HepG2 (cell line): Measurements from ENCODE around the gene HACE1. TPM values are rescaled to one million over a fixed set of nuclear protein-coding genes. Genes with fewer than 3 reads are reported as not detected.
A peak's percentile ranks its signal among the peaks of the same experiment; 100 is the strongest.

ENCODE experiments used
- BCL6 ChIP-seq: IDR thresholded peaks from 2 replicates; pipeline ENCODE4 v1.6.1; 2016; ENCODE audit warnings: missing genetic modification reagents, missing compliant biosample characterization
- CBX5 ChIP-seq: sonication (generic); formaldehyde crosslinking; IDR thresholded peaks from 2 replicates; pipeline ENCODE4 v1.4.0; 2020; ENCODE audit warnings: missing genetic modification reagents, borderline replicate concordance
- CEBPG ChIP-seq: IDR thresholded peaks from 2 replicates; pipeline ENCODE4 v1.6.1; 2016
- CREB1 ChIP-seq, 2 experiments: fragments of 450-650 bp in 1 of 2; IDR thresholded peaks; 2 replicates each; pipeline ENCODE4 v1.6.1; 2016 to 2017; ENCODE audit warnings: control low read depth in 1 of 2, mild to moderate bottlenecking in 1 of 2, missing compliant biosample characterization in 1 of 2, missing genetic modification characterization in 1 of 2
- FOXA1 ChIP-seq, 2 experiments: fragments of 450-650 bp in 1 of 2; sonication (generic) in 1 of 2; formaldehyde crosslinking in 1 of 2; IDR thresholded peaks; 2 replicates each; pipeline versions ENCODE4 v1.4.0 to v1.6.1; 2016 to 2020; ENCODE audit warnings: missing genetic modification reagents in 1 of 2
- FOXK1 ChIP-seq: sonication (generic); formaldehyde crosslinking; IDR thresholded peaks from 2 replicates; pipeline ENCODE4 v1.4.0; 2020; ENCODE audit warnings: low read depth, missing genetic modification reagents, borderline replicate concordance
- FOXK2 ChIP-seq: fragments of 450-650 bp; IDR thresholded peaks from 2 replicates; pipeline ENCODE4 v1.6.1; 2016
- HHEX ChIP-seq: IDR thresholded peaks from 2 replicates; pipeline ENCODE4 v1.6.1; 2016; ENCODE audit warnings: control low read depth
- HMG20A ChIP-seq: IDR thresholded peaks from 2 replicates; pipeline ENCODE4 v1.6.1; 2016; ENCODE audit warnings: borderline replicate concordance
- KAT7 ChIP-seq: IDR thresholded peaks from 2 replicates; pipeline ENCODE4 v1.6.1; 2018; ENCODE audit warnings: borderline replicate concordance, missing compliant biosample characterization
- MXI1 ChIP-seq: IDR thresholded peaks from 3 replicates; pipeline ENCODE4 v1.6.1; 2012; ENCODE audit warnings: low read depth, low read length, inconsistent platforms, borderline replicate concordance
- NR2F6 ChIP-seq, 2 experiments: IDR thresholded peaks; 2 replicates each; pipeline ENCODE4 v1.6.1; 2016; ENCODE audit warnings: antibody characterized with exemption in 1 of 2, mild to moderate bottlenecking in 1 of 2
- PCBP1 ChIP-seq: fragments of 200-400 bp; formaldehyde crosslinking; IDR thresholded peaks from 2 replicates; pipeline ENCODE4 v1.6.1; 2017; ENCODE audit warnings: mild to moderate bottlenecking, low read depth, low read length, borderline replicate concordance
- POLR2AphosphoS2 ChIP-seq: IDR thresholded peaks from 2 replicates; pipeline ENCODE4 v1.6.1; 2011; ENCODE audit warnings: low read depth, low read length, improper control_type of control experiment
- PTBP1 ChIP-seq: fragments of 200-400 bp; formaldehyde crosslinking; IDR thresholded peaks from 2 replicates; pipeline ENCODE4 v1.6.1; 2018; ENCODE audit warnings: low read length, low read depth; ENCODE audit not compliant: poor library complexity, severe bottlenecking
- RARA ChIP-seq: IDR thresholded peaks from 2 replicates; pipeline ENCODE4 v1.6.1; 2016; ENCODE audit warnings: missing genetic modification reagents, missing compliant biosample characterization
- SAP130 ChIP-seq: IDR thresholded peaks from 2 replicates; pipeline ENCODE4 v1.6.1; 2016; ENCODE audit warnings: low read depth
- SMAD3 ChIP-seq: sonication (generic); formaldehyde crosslinking; IDR thresholded peaks from 2 replicates; pipeline ENCODE4 v1.4.0; 2020; ENCODE audit warnings: missing genetic modification reagents
- TBX3 ChIP-seq: fragments of 450-650 bp; IDR thresholded peaks from 2 replicates; pipeline ENCODE4 v1.6.1; 2017; ENCODE audit warnings: antibody characterized with exemption, mild to moderate bottlenecking, inconsistent platforms, borderline replicate concordance
- ZBTB7B ChIP-seq: sonication (generic); formaldehyde crosslinking; IDR thresholded peaks from 2 replicates; pipeline ENCODE4 v1.4.0; 2020; ENCODE audit warnings: missing genetic modification reagents
- ZNF3 ChIP-seq: IDR thresholded peaks from 2 replicates; pipeline ENCODE4 v1.7.0; 2017; ENCODE audit warnings: inconsistent platforms
- polyA plus RNA-seq, 8 experiments: library from polyadenylated mRNA; depleted of rRNA in 3 of 8; stranded (reverse) in 7 of 8; unstranded in 1 of 8; fragments of >200 nt; fragmentation: Illumina TruSeq in 4 of 8; extraction: Trizol in 4 of 8; gene quantifications; 2 replicates each; pipeline versions ENCODE4 v1.2.1 to v1.2.3, GENCODE V29; 2011 to 2016; ENCODE audit warnings: low read depth in 4 of 8, missing spikeins in 1 of 8, mixed read lengths in 1 of 8; ENCODE audit not compliant: insufficient read depth in 1 of 8
- total RNA-seq, 5 experiments: library from RNA; depleted of rRNA; stranded (reverse); fragments of >200 nt; fragmentation: Illumina TruSeq; extraction: Trizol; gene quantifications; 2 replicates each; pipeline ENCODE4 v1.2.3, GENCODE V29; 2016; ENCODE audit warnings: low read depth in 1 of 5
- TF ChIP-seq, protein P1 (sequence below): IDR thresholded peaks from 2 replicates; pipeline ENCODE4 v1.4.0; 2020; ENCODE audit warnings: mild to moderate bottlenecking, missing genetic modification reagents
- TF ChIP-seq, protein P2 (sequence below): sonication (generic); IDR thresholded peaks from 2 replicates; pipeline ENCODE4 v1.6.1; 2016; ENCODE audit warnings: low read depth, borderline replicate concordance
- TF ChIP-seq, protein P3 (sequence below): sonication (generic); formaldehyde crosslinking; conservative IDR thresholded peaks from 2 replicates; pipeline ENCODE4 v1.4.0; 2020; ENCODE audit warnings: missing genetic modification reagents
- TF ChIP-seq, protein P4 (sequence below): IDR thresholded peaks from 2 replicates; pipeline ENCODE4 v1.6.1; 2012; ENCODE audit warnings: low read depth, low read length, improper control_type of control experiment

The HACE1 gene
- total and polyA plus RNA-seq, 2 of the 13 experiments (the other 11 are each of a cell fraction or from before 2014, with no cell fraction given): 8.9 to 11.4 TPM

DNA sequence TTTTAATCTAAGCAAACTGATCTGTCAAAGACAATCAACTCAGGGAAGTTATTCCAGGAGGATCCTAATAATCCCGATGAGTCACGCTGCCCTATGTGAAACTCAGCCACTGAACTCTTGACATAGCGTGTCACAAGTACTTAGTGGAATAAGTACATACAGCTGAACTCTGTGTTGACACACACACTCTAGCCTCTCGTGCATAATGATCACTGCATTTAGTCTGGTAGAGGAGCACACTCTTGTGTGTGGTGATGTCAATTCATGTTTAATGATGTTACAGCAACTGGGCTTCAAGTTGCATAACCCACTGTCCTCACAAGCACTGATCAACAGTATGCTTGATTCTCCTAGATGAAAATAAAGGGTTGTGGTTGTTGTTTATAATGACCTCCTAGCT, 148.3 kb downstream of the HACE1 start (continued):
- TF ChIP-seq KAT7 (no peak), MXI1 (peak; percentile 23; the same call in 1 of the 3 replicates), HHEX (CRISPR knock-in tag) (peak; percentile 17; the same call in 1 of the 2 replicates), FOXK2 (0 out of 2 replicates have a peak, but pooled peaks have one; percentile 42), PCBP1 (no peak), FOXK1 (peak; percentile 32; the same call in 1 of the 2 replicates), FOXA1 (IDR thresholded peaks at IDR 0.05) (peak; percentile 83), FOXA1 (CRISPR knock-in tag; IDR thresholded peaks at IDR 0.05) (peak; percentile 91), TBX3 (peak; percentile 74), ZNF3 (CRISPR knock-in tag) (no peak), ZBTB7B (CRISPR knock-in tag) (no peak), SAP130 (peak; percentile 68), NR2F6 (IDR thresholded peaks at IDR 0.05) (no peak; the same call in 1 of the 2 replicates), NR2F6 (CRISPR knock-in tag; IDR thresholded peaks at IDR 0.05) (peak; percentile 8; the same call in 1 of the 2 replicates), CBX5 (CRISPR knock-in tag) (0 out of 2 replicates have a peak, but pooled peaks have one; percentile 28), CREB1 (IDR thresholded peaks at IDR 0.05) (peak; percentile 75), CREB1 (CRISPR knock-in tag; IDR thresholded peaks at IDR 0.05) (no peak), BCL6 (CRISPR knock-in tag) (0 out of 2 replicates have a peak, but pooled peaks have one; percentile 33), CEBPG (CRISPR knock-in tag) (peak; percentile 62), POLR2AphosphoS2 (no peak), RARA (peak; percentile 84), SMAD3 (CRISPR knock-in tag) (0 out of 2 replicates have a peak, but pooled peaks have one; percentile 26), PTBP1 (no peak), HMG20A (CRISPR knock-in tag) (peak; percentile 51; the same call in 1 of the 2 replicates)
- TF ChIP-seq, protein P1, sequence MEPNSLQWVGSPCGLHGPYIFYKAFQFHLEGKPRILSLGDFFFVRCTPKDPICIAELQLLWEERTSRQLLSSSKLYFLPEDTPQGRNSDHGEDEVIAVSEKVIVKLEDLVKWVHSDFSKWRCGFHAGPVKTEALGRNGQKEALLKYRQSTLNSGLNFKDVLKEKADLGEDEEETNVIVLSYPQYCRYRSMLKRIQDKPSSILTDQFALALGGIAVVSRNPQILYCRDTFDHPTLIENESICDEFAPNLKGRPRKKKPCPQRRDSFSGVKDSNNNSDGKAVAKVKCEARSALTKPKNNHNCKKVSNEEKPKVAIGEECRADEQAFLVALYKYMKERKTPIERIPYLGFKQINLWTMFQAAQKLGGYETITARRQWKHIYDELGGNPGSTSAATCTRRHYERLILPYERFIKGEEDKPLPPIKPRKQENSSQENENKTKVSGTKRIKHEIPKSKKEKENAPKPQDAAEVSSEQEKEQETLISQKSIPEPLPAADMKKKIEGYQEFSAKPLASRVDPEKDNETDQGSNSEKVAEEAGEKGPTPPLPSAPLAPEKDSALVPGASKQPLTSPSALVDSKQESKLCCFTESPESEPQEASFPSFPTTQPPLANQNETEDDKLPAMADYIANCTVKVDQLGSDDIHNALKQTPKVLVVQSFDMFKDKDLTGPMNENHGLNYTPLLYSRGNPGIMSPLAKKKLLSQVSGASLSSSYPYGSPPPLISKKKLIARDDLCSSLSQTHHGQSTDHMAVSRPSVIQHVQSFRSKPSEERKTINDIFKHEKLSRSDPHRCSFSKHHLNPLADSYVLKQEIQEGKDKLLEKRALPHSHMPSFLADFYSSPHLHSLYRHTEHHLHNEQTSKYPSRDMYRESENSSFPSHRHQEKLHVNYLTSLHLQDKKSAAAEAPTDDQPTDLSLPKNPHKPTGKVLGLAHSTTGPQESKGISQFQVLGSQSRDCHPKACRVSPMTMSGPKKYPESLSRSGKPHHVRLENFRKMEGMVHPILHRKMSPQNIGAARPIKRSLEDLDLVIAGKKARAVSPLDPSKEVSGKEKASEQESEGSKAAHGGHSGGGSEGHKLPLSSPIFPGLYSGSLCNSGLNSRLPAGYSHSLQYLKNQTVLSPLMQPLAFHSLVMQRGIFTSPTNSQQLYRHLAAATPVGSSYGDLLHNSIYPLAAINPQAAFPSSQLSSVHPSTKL (CRISPR knock-in tag): peak; percentile 72
- TF ChIP-seq, protein P2, sequence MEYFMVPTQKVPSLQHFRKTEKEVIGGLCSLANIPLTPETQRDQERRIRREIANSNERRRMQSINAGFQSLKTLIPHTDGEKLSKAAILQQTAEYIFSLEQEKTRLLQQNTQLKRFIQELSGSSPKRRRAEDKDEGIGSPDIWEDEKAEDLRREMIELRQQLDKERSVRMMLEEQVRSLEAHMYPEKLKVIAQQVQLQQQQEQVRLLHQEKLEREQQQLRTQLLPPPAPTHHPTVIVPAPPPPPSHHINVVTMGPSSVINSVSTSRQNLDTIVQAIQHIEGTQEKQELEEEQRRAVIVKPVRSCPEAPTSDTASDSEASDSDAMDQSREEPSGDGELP: peak; percentile 93
- TF ChIP-seq, protein P3, sequence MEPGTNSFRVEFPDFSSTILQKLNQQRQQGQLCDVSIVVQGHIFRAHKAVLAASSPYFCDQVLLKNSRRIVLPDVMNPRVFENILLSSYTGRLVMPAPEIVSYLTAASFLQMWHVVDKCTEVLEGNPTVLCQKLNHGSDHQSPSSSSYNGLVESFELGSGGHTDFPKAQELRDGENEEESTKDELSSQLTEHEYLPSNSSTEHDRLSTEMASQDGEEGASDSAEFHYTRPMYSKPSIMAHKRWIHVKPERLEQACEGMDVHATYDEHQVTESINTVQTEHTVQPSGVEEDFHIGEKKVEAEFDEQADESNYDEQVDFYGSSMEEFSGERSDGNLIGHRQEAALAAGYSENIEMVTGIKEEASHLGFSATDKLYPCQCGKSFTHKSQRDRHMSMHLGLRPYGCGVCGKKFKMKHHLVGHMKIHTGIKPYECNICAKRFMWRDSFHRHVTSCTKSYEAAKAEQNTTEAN (CRISPR knock-in tag): 0 out of 2 replicates have a peak, but pooled peaks have one; percentile 66
- TF ChIP-seq, protein P4, sequence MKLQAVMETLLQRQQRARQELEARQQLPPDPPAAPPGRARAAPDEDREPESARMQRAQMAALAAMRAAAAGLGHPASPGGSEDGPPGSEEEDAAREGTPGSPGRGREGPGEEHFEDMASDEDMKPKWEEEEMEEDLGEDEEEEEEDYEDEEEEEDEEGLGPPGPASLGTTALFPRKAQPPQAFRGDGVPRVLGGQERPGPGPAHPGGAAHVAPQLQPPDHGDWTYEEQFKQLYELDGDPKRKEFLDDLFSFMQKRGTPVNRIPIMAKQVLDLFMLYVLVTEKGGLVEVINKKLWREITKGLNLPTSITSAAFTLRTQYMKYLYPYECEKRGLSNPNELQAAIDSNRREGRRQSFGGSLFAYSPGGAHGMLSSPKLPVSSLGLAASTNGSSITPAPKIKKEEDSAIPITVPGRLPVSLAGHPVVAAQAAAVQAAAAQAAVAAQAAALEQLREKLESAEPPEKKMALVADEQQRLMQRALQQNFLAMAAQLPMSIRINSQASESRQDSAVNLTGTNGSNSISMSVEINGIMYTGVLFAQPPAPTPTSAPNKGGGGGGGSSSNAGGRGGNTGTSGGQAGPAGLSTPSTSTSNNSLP: peak; percentile 83
